ENCODE results near the gene OARD1. TPM values are rescaled to one million over a fixed set of nuclear protein-coding genes. Genes with fewer than 3 reads are reported as not detected.

Gene OARD1
- total and polyA plus RNA-seq, 2 donors (not counting 1 experiment from before 2014, with no cell fraction given): 9.6 to 52.5 TPM

- Mint-ChIP-seq H3K4me3 (peak overlapping the region; percentile 94), H3K27me3 (no peaks in the 10 kb centered on the region), H3K9me3 (ENCODE audit: insufficient read depth) (no peaks in the 10 kb centered on the region), H3K4me1 (peaks cover 48% of the 10 kb centered on the region), H3K27ac (peak overlapping the region; percentile 99)
- Histone ChIP-seq H3K27me3 (replicated peaks in 1 of 4; ENCODE audit: control extremely low read depth in 1 of 4, control insufficient read depth in 3 of 4, insufficient read depth in 4 of 4, low read length in 3 of 4) (no peaks in the 10 kb centered on the region), H4K20me1 (ENCODE audit: control insufficient read depth, insufficient read depth, low read length, poor library complexity, severe bottlenecking) (no peaks in the 10 kb centered on the region), H3K9ac (ENCODE audit: low read length) (peak overlapping the region; percentile 97), H3K79me2 (ENCODE audit: control insufficient read depth, insufficient read depth, low read length) (peaks cover 58% of the 10 kb centered on the region), H3K4me2 (replicated peaks; ENCODE audit: low read depth, low read length, poor library complexity, severe bottlenecking) (peak overlapping the region; percentile 89), H3K27ac (ENCODE audit: low read length in 2 of 2) (peak overlapping the region; percentile 96 to 97), H3K36me3 (replicated peaks in 1 of 2; ENCODE audit: control extremely low read depth in 1 of 2, control insufficient read depth in 1 of 2, extremely low read depth in 1 of 2, insufficient read depth in 2 of 2, low read length in 1 of 2) (peaks cover 0 to 15% of the 10 kb centered on the region in 2 experiments), H2AFZ (ENCODE audit: insufficient read depth, low read depth, low read length, poor library complexity, severe bottlenecking) (peak overlapping the region; percentile 66), H3K4me1 (ENCODE audit: control insufficient read depth in 2 of 2, insufficient read depth in 2 of 2, low read length in 2 of 2) (peaks cover 31 to 34% of the 10 kb centered on the region in 2 donors), H3K4me3 (ENCODE audit: control extremely low read depth in 1 of 5, extremely low read depth in 1 of 5, insufficient read depth in 1 of 5, low read depth in 2 of 5, low read length in 4 of 5) (peak overlapping the region; percentile 80 to 96 (median 94)), H3K9me3 (ENCODE audit: control extremely low read depth in 1 of 3, control insufficient read depth in 2 of 3, insufficient read depth in 1 of 3, low read length in 2 of 3) (no peaks in the 10 kb centered on the region)
- DNase-seq (peak; percentile 89), ATAC-seq (ENCODE audit: low read depth) (peak; percentile 12)
- no peak for TF ChIP-seq EZH2 (IDR thresholded peaks at IDR 0.05; ENCODE audit: borderline replicate concordance, insufficient read depth, low read depth, low read length, poor library complexity, severe bottlenecking)
- peak; percentile 67 for TF ChIP-seq CTCF (IDR thresholded peaks at IDR 0.05)
- POLR2A ChIA-PET: no interaction called here
- intact Hi-C loops (cut with micrococcal nuclease): loop anchor here (1.0 to 10.0 kb wide), 7 partner anchors 201 to 1491 kb away; partner anchors contain the start of genes BYSL, FOXP4, MED20 and MRPS10
- CTCF ChIA-PET: interaction anchor here (0.6 to 1.5 kb wide), 2 partner anchors 127 to 245 kb away, joined by 3 read pairs; partner anchors contain the start of gene TREML2
- WGBS (ENCODE audit: insufficient coverage): under 1% methylated on average over 62 of the region's 74 CpGs
These were observed 1.2 kb upstream of the OARD1 start for GRCh38 chr6:41073203-41073967.

- Mint-ChIP-seq H3K4me1 (peaks cover 45% of the 10 kb centered on the region), H3K27me3 (no peaks in the 10 kb centered on the region), H3K9me3 (ENCODE audit: insufficient read depth) (no peaks in the 10 kb centered on the region), H3K27ac (peak within 1 kb of the TSS; percentile 99), H3K4me3 (peak within 1 kb of the TSS; percentile 94)
- no peak for TF ChIP-seq EZH2 (IDR thresholded peaks at IDR 0.05; ENCODE audit: borderline replicate concordance, insufficient read depth, low read depth, low read length, poor library complexity, severe bottlenecking)
- TF ChIP-seq CTCF (IDR thresholded peaks at IDR 0.05): no peak
- intact Hi-C loops (cut with micrococcal nuclease): loop anchor here (1.0 to 10.0 kb wide), 8 partner anchors 128 to 1492 kb away; partner anchors contain the start of genes BYSL, FOXP4, MED20 and MRPS10
- no peaks in the 10 kb centered on the region for H3K27me3 ChIP-seq (replicated peaks in 1 of 4; ENCODE audit: control extremely low read depth in 1 of 4, control insufficient read depth in 3 of 4, insufficient read depth in 4 of 4, low read length in 3 of 4)
- peaks cover 53% of the 10 kb centered on the region for H3K79me2 ChIP-seq (ENCODE audit: control insufficient read depth, insufficient read depth, low read length)
- peaks cover 31 to 34% of the 10 kb centered on the region in 2 donors for H3K4me1 ChIP-seq (ENCODE audit: control insufficient read depth in 2 of 2, insufficient read depth in 2 of 2, low read length in 2 of 2)
- no peaks in the 10 kb centered on the region for H3K9me3 ChIP-seq (ENCODE audit: control extremely low read depth in 1 of 3, control insufficient read depth in 2 of 3, insufficient read depth in 1 of 3, low read length in 2 of 3)
- POLR2A ChIA-PET: interaction anchor here (0.5 kb wide), 1 partner anchor 1673 kb away, joined by 5 read pairs; the partner anchor contains the start of gene TBCC
- peak within 1 kb of the TSS; percentile 86 for H2AFZ ChIP-seq (ENCODE audit: insufficient read depth, low read depth, low read length, poor library complexity, severe bottlenecking)
- no peaks in the 10 kb centered on the region for H4K20me1 ChIP-seq (ENCODE audit: control insufficient read depth, insufficient read depth, low read length, poor library complexity, severe bottlenecking)
- H3K36me3 ChIP-seq (replicated peaks in 1 of 2; ENCODE audit: control extremely low read depth in 1 of 2, control insufficient read depth in 1 of 2, extremely low read depth in 1 of 2, insufficient read depth in 2 of 2, low read length in 1 of 2): peaks cover 0 to 19% of the 10 kb centered on the region in 2 experiments
- CTCF ChIA-PET: interaction anchor here (0.6 to 5.9 kb wide), 3 partner anchors 44 to 246 kb away, joined by 3 to 26 read pairs (median 3); partner anchors contain the start of gene TREML2
- peak within 1 kb of the TSS; percentile 97 for H3K9ac ChIP-seq (ENCODE audit: low read length)
- DNase-seq (no peak), ATAC-seq (ENCODE audit: low read depth) (peak; percentile 64)
- peak within 1 kb of the TSS; percentile 96 to 97 for H3K27ac ChIP-seq (ENCODE audit: low read length in 2 of 2)
- under 1% methylated on average over 37 of the region's 37 CpGs for WGBS (ENCODE audit: insufficient coverage)
- H3K4me3 ChIP-seq (ENCODE audit: control extremely low read depth in 1 of 5, extremely low read depth in 1 of 5, insufficient read depth in 1 of 5, low read depth in 2 of 5, low read length in 4 of 5): peak within 1 kb of the TSS; percentile 80 to 97 (median 94)
- H3K4me2 ChIP-seq (replicated peaks; ENCODE audit: low read depth, low read length, poor library complexity, severe bottlenecking): peak within 1 kb of the TSS; percentile 89
These were observed 663 bp upstream of the OARD1 start, which contains the start of gene NFYA for GRCh38 chr6:41072836-41073202. Gene NFYA (plus strand): TSS chr6:41072974. CDS start chr6:41079090, 6,116 bp downstream.

All from B cell (primary cell).